Measurements from ENCODE around the gene HGFAC.

HGFAC gene

GRCh38 chr4:3464349-3464905 lies 22.7 kb downstream of the HGFAC start:
- no peaks in the 10 kb centered on the region for H3K36me3 ChIP-seq (ENCODE audit: control insufficient read depth, insufficient read depth, low read length)
- H3K4me1 ChIP-seq (ENCODE audit: control insufficient read depth, insufficient read depth, low read length, poor library complexity, severe bottlenecking) = peaks cover 2% of the 10 kb centered on the region
- 87 to 90% methylated on average over 9 of the region's 15 CpGs for WGBS, 2 experiments (ENCODE audit: insufficient coverage in 2 of 2)
- no peak overlapping the region for H3K27ac ChIP-seq (ENCODE audit: low read depth, low read length, severe bottlenecking)
- H3K9me3 ChIP-seq (ENCODE audit: control insufficient read depth, low read length) = peaks cover 7% of the 10 kb centered on the region
- H3K4me3 ChIP-seq (ENCODE audit: extremely low read depth, insufficient read depth, low read length, poor library complexity, severe bottlenecking) = no peak overlapping the region

- H3K27ac ChIP-seq (ENCODE audit: low read depth, low read length, severe bottlenecking) = no peak overlapping the region
- no peaks in the 10 kb centered on the region for H3K36me3 ChIP-seq (ENCODE audit: control insufficient read depth, insufficient read depth, low read length)
- WGBS, 2 experiments (ENCODE audit: insufficient coverage in 2 of 2) = 92 to 97% methylated on average over 10 to 18 of the region's 21 CpGs
- H3K9me3 ChIP-seq (ENCODE audit: control insufficient read depth, low read length) = peaks cover 7% of the 10 kb centered on the region
- H3K4me1 ChIP-seq (ENCODE audit: control insufficient read depth, insufficient read depth, low read length, poor library complexity, severe bottlenecking) = peaks cover 2% of the 10 kb centered on the region
- no peak overlapping the region for H3K4me3 ChIP-seq (ENCODE audit: extremely low read depth, insufficient read depth, low read length, poor library complexity, severe bottlenecking)
Measured at GRCh38 chr4:3464911-3465697, 23.3 kb downstream of the HGFAC start.

- 75% methylated on average over 30 to 34 of the region's 41 CpGs for WGBS, 2 experiments (ENCODE audit: insufficient coverage in 2 of 2)
- Histone ChIP-seq H3K4me1 (ENCODE audit: control insufficient read depth, insufficient read depth, low read length, poor library complexity, severe bottlenecking) (peaks cover 2% of the 10 kb centered on the region), H3K27ac (ENCODE audit: low read depth, low read length, severe bottlenecking) (no peak overlapping the region), H3K4me3 (ENCODE audit: extremely low read depth, insufficient read depth, low read length, poor library complexity, severe bottlenecking) (no peak overlapping the region), H3K36me3 (ENCODE audit: control insufficient read depth, insufficient read depth, low read length) (no peaks in the 10 kb centered on the region), H3K9me3 (ENCODE audit: control insufficient read depth, low read length) (peaks cover 7% of the 10 kb centered on the region)
Measured at GRCh38 chr4:3465698-3466671, 24.2 kb downstream of the HGFAC start.

GRCh38 chr4:3466691-3467600 lies 25.2 kb downstream of the HGFAC start:
- whole genome bisulfite sequencing, 2 experiments (ENCODE audit: insufficient coverage in 2 of 2) = 92 to 94% methylated on average over 30 to 32 of the region's 40 CpGs
- Histone ChIP-seq H3K4me1 (ENCODE audit: control insufficient read depth, insufficient read depth, low read length, poor library complexity, severe bottlenecking) (peaks cover 2% of the 10 kb centered on the region), H3K36me3 (ENCODE audit: control insufficient read depth, insufficient read depth, low read length) (no peaks in the 10 kb centered on the region), H3K9me3 (ENCODE audit: control insufficient read depth, low read length) (peaks cover 7% of the 10 kb centered on the region), H3K27ac (ENCODE audit: low read depth, low read length, severe bottlenecking) (no peak overlapping the region), H3K4me3 (ENCODE audit: extremely low read depth, insufficient read depth, low read length, poor library complexity, severe bottlenecking) (no peak overlapping the region)

GRCh38 chr4:3467601-3468031 lies 25.8 kb downstream of the HGFAC start:
- 72 to 88% methylated on average over 7 to 13 of the region's 15 CpGs for WGBS, 2 experiments (ENCODE audit: insufficient coverage in 2 of 2)
- no peak overlapping the region for H3K27ac ChIP-seq (ENCODE audit: low read depth, low read length, severe bottlenecking)

GRCh38 chr4:3468154-3468553 lies 26.4 kb downstream of the HGFAC start:
- Histone ChIP-seq H3K36me3 (ENCODE audit: control insufficient read depth, insufficient read depth, low read length) (no peaks in the 10 kb centered on the region), H3K4me1 (ENCODE audit: control insufficient read depth, insufficient read depth, low read length, poor library complexity, severe bottlenecking) (peaks cover 2% of the 10 kb centered on the region), H3K27ac (ENCODE audit: low read depth, low read length, severe bottlenecking) (no peak overlapping the region), H3K9me3 (ENCODE audit: control insufficient read depth, low read length) (peaks cover 7% of the 10 kb centered on the region), H3K4me3 (ENCODE audit: extremely low read depth, insufficient read depth, low read length, poor library complexity, severe bottlenecking) (no peak overlapping the region)
- 96 to 100% methylated on average over 7 to 10 of the region's 10 CpGs for WGBS, 2 experiments (ENCODE audit: insufficient coverage in 2 of 2)

More at GRCh38 chr4:3467601-3468031, 25.8 kb downstream of the HGFAC start:
- Histone ChIP-seq H3K4me1 (ENCODE audit: control insufficient read depth, insufficient read depth, low read length, poor library complexity, severe bottlenecking) (peaks cover 2% of the 10 kb centered on the region), H3K9me3 (ENCODE audit: control insufficient read depth, low read length) (peaks cover 7% of the 10 kb centered on the region), H3K36me3 (ENCODE audit: control insufficient read depth, insufficient read depth, low read length) (no peaks in the 10 kb centered on the region), H3K4me3 (ENCODE audit: extremely low read depth, insufficient read depth, low read length, poor library complexity, severe bottlenecking) (no peak overlapping the region)

- 86 to 95% methylated on average over 10 to 11 of the region's 11 CpGs for WGBS, 2 experiments (ENCODE audit: insufficient coverage in 2 of 2)
- H3K4me1 ChIP-seq (ENCODE audit: control insufficient read depth, insufficient read depth, low read length, poor library complexity, severe bottlenecking) = no peaks in the 10 kb centered on the region
- peaks cover 7% of the 10 kb centered on the region for H3K9me3 ChIP-seq (ENCODE audit: control insufficient read depth, low read length)
- H3K36me3 ChIP-seq (ENCODE audit: control insufficient read depth, insufficient read depth, low read length) = no peaks in the 10 kb centered on the region
- no peak overlapping the region for H3K4me3 ChIP-seq (ENCODE audit: extremely low read depth, insufficient read depth, low read length, poor library complexity, severe bottlenecking)
- no peak overlapping the region for H3K27ac ChIP-seq (ENCODE audit: low read depth, low read length, severe bottlenecking)
Measured at GRCh38 chr4:3468804-3469203, 27.0 kb downstream of the HGFAC start.

GRCh38 chr4:3469386-3470243 lies 27.8 kb downstream of the HGFAC start:
- Histone ChIP-seq H3K9me3 (ENCODE audit: control insufficient read depth, low read length) (peaks cover 7% of the 10 kb centered on the region), H3K4me3 (ENCODE audit: extremely low read depth, insufficient read depth, low read length, poor library complexity, severe bottlenecking) (no peak overlapping the region), H3K4me1 (ENCODE audit: control insufficient read depth, insufficient read depth, low read length, poor library complexity, severe bottlenecking) (no peaks in the 10 kb centered on the region), H3K36me3 (ENCODE audit: control insufficient read depth, insufficient read depth, low read length) (no peaks in the 10 kb centered on the region), H3K27ac (ENCODE audit: low read depth, low read length, severe bottlenecking) (no peak overlapping the region)
- 91% methylated on average over 27 to 29 of the region's 31 CpGs for WGBS, 2 experiments (ENCODE audit: insufficient coverage in 2 of 2)

- WGBS, 2 experiments (ENCODE audit: insufficient coverage in 2 of 2) = 88 to 90% methylated on average over 22 to 23 of the region's 25 CpGs
- Histone ChIP-seq H3K36me3 (ENCODE audit: control insufficient read depth, insufficient read depth, low read length) (no peaks in the 10 kb centered on the region), H3K4me3 (ENCODE audit: extremely low read depth, insufficient read depth, low read length, poor library complexity, severe bottlenecking) (no peak overlapping the region), H3K27ac (ENCODE audit: low read depth, low read length, severe bottlenecking) (no peak overlapping the region), H3K4me1 (ENCODE audit: control insufficient read depth, insufficient read depth, low read length, poor library complexity, severe bottlenecking) (no peaks in the 10 kb centered on the region), H3K9me3 (ENCODE audit: control insufficient read depth, low read length) (peaks cover 7% of the 10 kb centered on the region)
Measured at GRCh38 chr4:3470244-3471097, 28.7 kb downstream of the HGFAC start.

Data from mesodermal cell (in vitro differentiated cells).